Epidermal melanocyte (primary cell): Measurements from ENCODE around the gene SDCCAG8.

Experiments used
- DNase-seq: peaks from one replicate; pipeline ENCODE4 v3.0.0; 2011; ENCODE audit warnings: low spot score; ENCODE audit not compliant: insufficient read length

The SDCCAG8 gene

GRCh38 chr1:243390162-243390791 lies 134.4 kb downstream of the SDCCAG8 start:
- no peak for DNase-seq

- no peak for DNase-seq
Measured at GRCh38 chr1:243391355-243391754, 135.5 kb downstream of the SDCCAG8 start.

- DNase-seq: no peak
Measured at GRCh38 chr1:243393096-243393495, 137.3 kb downstream of the SDCCAG8 start.

- DNase-seq: no peak
Measured at GRCh38 chr1:243394066-243394465, 138.2 kb downstream of the SDCCAG8 start.

GRCh38 chr1:243394601-243395464 lies 139.0 kb downstream of the SDCCAG8 start:
- no peak for DNase-seq

GRCh38 chr1:243396424-243396823 lies 140.6 kb downstream of the SDCCAG8 start:
- DNase-seq: no peak

- no peak for DNase-seq
Measured at GRCh38 chr1:243396876-243397275, 141.0 kb downstream of the SDCCAG8 start.

GRCh38 chr1:243397613-243398321 lies 141.9 kb downstream of the SDCCAG8 start:
- no peak for DNase-seq

- DNase-seq: no peak
Measured at GRCh38 chr1:243399561-243400155, 143.8 kb downstream of the SDCCAG8 start.

GRCh38 chr1:243402868-243403267 lies 147.0 kb downstream of the SDCCAG8 start:
- no peak for DNase-seq

- no peak for DNase-seq
Measured at GRCh38 chr1:243406424-243406823, 150.6 kb downstream of the SDCCAG8 start.

GRCh38 chr1:243407284-243408018 lies 151.6 kb downstream of the SDCCAG8 start:
- no peak for DNase-seq

- no peak for DNase-seq
Measured at GRCh38 chr1:243408479-243408878, 152.6 kb downstream of the SDCCAG8 start.

GRCh38 chr1:243409284-243409683 lies 153.4 kb downstream of the SDCCAG8 start:
- DNase-seq: no peak

GRCh38 chr1:243411472-243411871 lies 155.6 kb downstream of the SDCCAG8 start:
- DNase-seq: no peak

GRCh38 chr1:243413431-243414151 lies 157.8 kb downstream of the SDCCAG8 start:
- no peak for DNase-seq

- no peak for DNase-seq
Measured at GRCh38 chr1:243414152-243414494, 158.3 kb downstream of the SDCCAG8 start.

GRCh38 chr1:243415663-243416408 lies 160.0 kb downstream of the SDCCAG8 start:
- DNase-seq: no peak

GRCh38 chr1:243416495-243416894 lies 160.7 kb downstream of the SDCCAG8 start:
- DNase-seq: no peak
